ENCODE measurements around the gene ABCA12. TPM values are rescaled to one million over a fixed set of nuclear protein-coding genes. Genes with fewer than 3 reads are reported as not detected.

ABCA12 gene
- total and polyA plus RNA-seq, 12 donors, result under 0.01 to 0.04 TPM; not detected in 10

DNA sequence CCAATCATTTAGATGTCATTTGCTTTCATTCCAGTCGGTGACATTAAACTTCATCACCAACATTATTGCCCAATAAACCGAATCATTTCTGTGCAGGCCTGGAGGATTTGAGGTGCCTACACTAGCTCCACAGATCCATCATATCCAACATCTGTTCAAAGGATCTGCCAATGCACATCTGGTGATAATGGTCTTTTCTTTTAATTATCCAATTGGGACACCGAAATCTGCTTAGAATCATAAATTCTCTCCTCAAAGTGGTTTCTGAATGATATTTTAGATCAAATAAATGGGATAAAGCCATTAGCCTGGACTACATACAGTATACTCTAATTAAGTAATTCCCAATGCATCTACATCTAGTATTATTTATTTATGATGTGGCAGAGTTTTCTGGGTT is 85.6 kb downstream of the ABCA12 start:
- WGBS, 4 donors, result 77 to 88% (median 84%) methylated on average over 3 of the region's 3 CpGs
- no peak overlapping the region for H3K27ac ChIP-seq
- H3K9me3 ChIP-seq (replicated peaks in 1 of 3), result no peaks in the 10 kb centered on the region
- H3K4me1 ChIP-seq (replicated peaks in 1 of 2), result no peaks in the 10 kb centered on the region
- no peaks in the 10 kb centered on the region for H3K27me3 ChIP-seq
- no peak overlapping the region for H3K4me3 ChIP-seq
- DNase-seq, result no peak
- no peaks in the 10 kb centered on the region for H3K36me3 ChIP-seq (replicated peaks in 1 of 2)
- intact Hi-C loops (cut with DNase I), result no loop called here
- TF ChIP-seq POLR2A (IDR thresholded peaks at IDR 0.05), result no peak
- TF ChIP-seq, protein P1, sequence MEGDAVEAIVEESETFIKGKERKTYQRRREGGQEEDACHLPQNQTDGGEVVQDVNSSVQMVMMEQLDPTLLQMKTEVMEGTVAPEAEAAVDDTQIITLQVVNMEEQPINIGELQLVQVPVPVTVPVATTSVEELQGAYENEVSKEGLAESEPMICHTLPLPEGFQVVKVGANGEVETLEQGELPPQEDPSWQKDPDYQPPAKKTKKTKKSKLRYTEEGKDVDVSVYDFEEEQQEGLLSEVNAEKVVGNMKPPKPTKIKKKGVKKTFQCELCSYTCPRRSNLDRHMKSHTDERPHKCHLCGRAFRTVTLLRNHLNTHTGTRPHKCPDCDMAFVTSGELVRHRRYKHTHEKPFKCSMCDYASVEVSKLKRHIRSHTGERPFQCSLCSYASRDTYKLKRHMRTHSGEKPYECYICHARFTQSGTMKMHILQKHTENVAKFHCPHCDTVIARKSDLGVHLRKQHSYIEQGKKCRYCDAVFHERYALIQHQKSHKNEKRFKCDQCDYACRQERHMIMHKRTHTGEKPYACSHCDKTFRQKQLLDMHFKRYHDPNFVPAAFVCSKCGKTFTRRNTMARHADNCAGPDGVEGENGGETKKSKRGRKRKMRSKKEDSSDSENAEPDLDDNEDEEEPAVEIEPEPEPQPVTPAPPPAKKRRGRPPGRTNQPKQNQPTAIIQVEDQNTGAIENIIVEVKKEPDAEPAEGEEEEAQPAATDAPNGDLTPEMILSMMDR (IDR thresholded peaks at IDR 0.05), result no peak

DNA sequence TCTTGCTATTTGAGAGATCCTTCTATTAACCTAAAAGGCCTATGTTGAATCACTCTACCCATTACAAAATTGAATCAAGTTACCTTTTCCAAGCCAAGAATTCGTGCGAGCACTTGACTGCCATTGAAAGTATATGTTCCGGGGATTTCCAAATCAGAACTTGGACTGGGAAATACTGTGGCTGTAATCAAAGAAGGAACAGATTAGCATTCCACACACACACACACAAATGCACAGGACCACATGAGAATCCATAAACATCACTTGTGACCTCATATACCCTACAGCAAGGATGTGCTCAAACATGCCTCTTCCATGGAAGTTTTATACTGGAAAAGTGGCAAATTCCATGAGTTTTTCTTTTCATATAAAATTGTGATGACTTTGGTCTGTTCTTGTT is 86.0 kb downstream of the ABCA12 start:
- intact Hi-C loops (cut with DNase I), result no loop called here
- Histone ChIP-seq H3K27ac (no peak overlapping the region), H3K9me3 (replicated peaks in 1 of 3) (no peaks in the 10 kb centered on the region), H3K27me3 (no peaks in the 10 kb centered on the region), H3K4me3 (no peak overlapping the region), H3K36me3 (replicated peaks in 1 of 2) (no peaks in the 10 kb centered on the region), H3K4me1 (replicated peaks in 1 of 2) (no peaks in the 10 kb centered on the region)
- WGBS, 4 donors, result 92 to 97% (median 94%) methylated on average over 3 of the region's 3 CpGs
- TF ChIP-seq, protein P1 (IDR thresholded peaks at IDR 0.05), result no peak
- TF ChIP-seq POLR2A (IDR thresholded peaks at IDR 0.05), result no peak
- no peak for DNase-seq

GRCh38 chr2:215049341-215049740 is 89.1 kb downstream of the ABCA12 start:
- Histone ChIP-seq H3K27me3 (no peaks in the 10 kb centered on the region), H3K36me3 (replicated peaks in 1 of 2) (no peaks in the 10 kb centered on the region), H3K9me3 (replicated peaks in 1 of 3) (no peaks in the 10 kb centered on the region), H3K27ac (no peak overlapping the region), H3K4me1 (replicated peaks in 1 of 2) (no peaks in the 10 kb centered on the region), H3K4me3 (no peak overlapping the region)
- no peak for DNase-seq
- WGBS, 4 donors, result 58 to 79% (median 69%) methylated on average over 2 of the region's 2 CpGs
- intact Hi-C loops (cut with DNase I), result no loop called here
- TF ChIP-seq POLR2A (IDR thresholded peaks at IDR 0.05), result no peak
- TF ChIP-seq, protein P1 (IDR thresholded peaks at IDR 0.05), result no peak

DNA sequence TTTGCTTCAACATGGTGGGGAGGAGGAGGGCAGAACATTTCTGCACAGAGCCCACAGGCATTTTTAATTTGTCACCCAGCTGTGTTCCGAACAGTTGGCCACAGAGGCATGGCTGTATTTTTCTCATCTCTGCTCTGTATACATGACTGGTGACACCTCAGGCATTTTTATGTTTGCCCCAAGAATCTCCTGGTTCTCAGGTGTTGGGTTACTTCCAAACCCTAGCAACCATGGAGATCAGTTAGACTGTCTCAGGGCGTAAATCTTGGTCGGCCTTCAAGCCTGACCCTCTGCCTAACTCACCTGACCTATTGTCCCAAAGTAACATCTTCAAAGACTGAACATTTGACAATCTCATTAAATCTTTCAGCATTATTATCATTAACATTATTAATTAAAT is 100.0 kb downstream of the ABCA12 start:
- Histone ChIP-seq H3K27me3 (no peaks in the 10 kb centered on the region), H3K27ac (no peak overlapping the region), H3K4me1 (replicated peaks in 1 of 2) (no peaks in the 10 kb centered on the region), H3K36me3 (replicated peaks in 1 of 2) (no peaks in the 10 kb centered on the region), H3K9me3 (replicated peaks in 1 of 3) (no peaks in the 10 kb centered on the region), H3K4me3 (no peak overlapping the region)
- intact Hi-C loops (cut with DNase I), result no loop called here
- DNase-seq, result no peak
- no peak for TF ChIP-seq POLR2A (IDR thresholded peaks at IDR 0.05)
- TF ChIP-seq, protein P1 (IDR thresholded peaks at IDR 0.05), result no peak
- 67 to 71% (median 69%) methylated on average over 3 of the region's 3 CpGs for WGBS, 4 donors
